Bone marrow (tissue), 2 donors: Measurements from ENCODE around the gene DNPH1.

Experiments used
- DNase-seq, 2 donors: peaks; one replicate each; lab custom pipeline; 2025; lab: John Stamatoyannopoulos, UW

DNPH1 gene

GRCh38 chr6:43211955-43212354 is 17.3 kb downstream of the DNPH1 start:
- peak in 1 of 2 donors; percentile 5 for DNase-seq

- DNase-seq, result no peak
Observed at GRCh38 chr6:43207286-43207685, 22.0 kb downstream of the DNPH1 start.

- no peak for DNase-seq
Observed at GRCh38 chr6:43205849-43206248, 23.4 kb downstream of the DNPH1 start.

- no peak for DNase-seq
Observed at GRCh38 chr6:43204271-43205105, 24.8 kb downstream of the DNPH1 start.

- DNase-seq, result no peak
Observed at GRCh38 chr6:43203718-43204095, 25.6 kb downstream of the DNPH1 start.

- no peak for DNase-seq
Observed at GRCh38 chr6:43203029-43203717, 26.1 kb downstream of the DNPH1 start.

GRCh38 chr6:43202451-43202850 is 26.8 kb downstream of the DNPH1 start:
- DNase-seq, result no peak

GRCh38 chr6:43200541-43200940 is 28.7 kb downstream of the DNPH1 start:
- no peak for DNase-seq

- DNase-seq, result no peak
Observed at GRCh38 chr6:43199912-43200311, 29.4 kb downstream of the DNPH1 start.

- DNase-seq, result no peak
Observed at GRCh38 chr6:43196337-43196736, 32.9 kb downstream of the DNPH1 start.

- DNase-seq, result no peak
Observed at GRCh38 chr6:43193929-43194328, 35.4 kb downstream of the DNPH1 start.

- no peak for DNase-seq
Observed at GRCh38 chr6:43192911-43193310, 36.4 kb downstream of the DNPH1 start.

- DNase-seq, result no peak
Observed at GRCh38 chr6:43189776-43190304, 39.4 kb downstream of the DNPH1 start.

GRCh38 chr6:43188426-43188825 is 40.9 kb downstream of the DNPH1 start:
- DNase-seq, result no peak

GRCh38 chr6:43187821-43188220 is 41.5 kb downstream of the DNPH1 start:
- DNase-seq, result no peak

GRCh38 chr6:43186706-43187105 is 42.6 kb downstream of the DNPH1 start:
- no peak for DNase-seq

- DNase-seq, result no peak
Observed at GRCh38 chr6:43186019-43186418, 43.3 kb downstream of the DNPH1 start.

- no peak for DNase-seq
Observed at GRCh38 chr6:43185391-43185985, 43.8 kb downstream of the DNPH1 start.

- DNase-seq, result no peak
Observed at GRCh38 chr6:43184268-43184985, 44.9 kb downstream of the DNPH1 start.

- DNase-seq, result no peak
Observed at GRCh38 chr6:43183441-43183840, 45.8 kb downstream of the DNPH1 start.

- DNase-seq, result peak; percentile 40 to 50
Observed at GRCh38 chr6:43181942-43182860, 47.1 kb downstream of the DNPH1 start, which contains the start of gene CUL9. Gene CUL9 (plus strand): TSS chr6:43182196. CDS start chr6:43184311, 2,115 bp downstream.
